ENCODE results near the gene PRTN3.
A peak's percentile ranks its signal among the peaks of the same experiment; 100 is the strongest.

PRTN3 gene

DNA sequence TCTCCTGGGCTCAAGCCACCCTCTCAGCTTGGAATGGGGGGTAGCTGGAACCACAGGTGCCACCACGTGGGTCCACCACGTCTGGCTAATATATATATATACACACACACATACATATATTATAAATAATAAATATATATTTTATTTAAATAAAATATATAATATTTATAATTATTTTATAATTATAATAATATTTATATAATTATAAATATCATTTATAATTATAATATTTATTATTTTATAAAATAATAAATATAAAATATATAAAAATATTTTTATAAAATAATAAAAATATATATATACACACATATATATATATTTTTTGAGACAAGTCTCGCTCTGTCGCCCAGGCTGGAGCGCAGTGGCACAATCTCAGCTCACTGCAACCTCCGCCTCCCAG is 13.8 kb downstream of the PRTN3 start:
- Histone ChIP-seq H3K36me3 (ENCODE audit: control insufficient read depth in 1 of 2, insufficient read depth in 2 of 2, low read length in 2 of 2) (no peaks in the 10 kb centered on the region), H3K4me3 (ENCODE audit: low read depth in 1 of 2, low read length in 2 of 2) (no peak overlapping the region), H3K27me3 (ENCODE audit: low read depth, low read length) (no peaks in the 10 kb centered on the region), H3K4me1 (ENCODE audit: control insufficient read depth in 1 of 2, insufficient read depth in 2 of 2, low read length in 2 of 2) (peaks cover 0 to 14% of the 10 kb centered on the region in 2 donors), H3K27ac (ENCODE audit: low read length) (no peak overlapping the region), H3K9me3 (ENCODE audit: control insufficient read depth in 1 of 2, low read length in 2 of 2) (no peaks in the 10 kb centered on the region)

DNA sequence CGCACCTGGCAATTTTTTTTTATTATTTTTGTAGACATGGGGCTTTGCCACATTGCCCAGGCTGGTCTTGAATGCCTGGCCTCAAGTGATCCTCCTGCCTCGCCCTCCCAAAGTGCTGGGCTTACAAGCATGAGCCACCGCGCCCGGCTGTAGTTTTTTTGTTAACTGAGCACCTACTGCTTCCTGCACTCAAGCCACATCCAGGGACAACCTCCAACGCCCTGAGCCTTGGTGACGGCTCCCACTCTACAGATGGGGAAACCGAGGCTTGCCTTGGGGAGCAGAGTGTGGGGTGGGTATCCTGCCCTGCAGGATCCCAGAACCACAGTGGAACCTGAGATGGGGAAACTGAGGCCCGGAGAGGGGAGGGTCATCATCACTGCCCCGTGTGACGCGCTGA is 14.3 kb downstream of the PRTN3 start:
- no peaks in the 10 kb centered on the region for H3K27me3 ChIP-seq (ENCODE audit: low read depth, low read length)
- H3K9me3 ChIP-seq (ENCODE audit: control insufficient read depth in 1 of 2, low read length in 2 of 2) = no peaks in the 10 kb centered on the region
- no peaks in the 10 kb centered on the region for H3K36me3 ChIP-seq (ENCODE audit: control insufficient read depth in 1 of 2, insufficient read depth in 2 of 2, low read length in 2 of 2)
- no peak overlapping the region for H3K27ac ChIP-seq (ENCODE audit: low read length)
- H3K4me3 ChIP-seq (ENCODE audit: low read depth in 1 of 2, low read length in 2 of 2) = no peak overlapping the region
- peaks cover 0 to 16% of the 10 kb centered on the region in 2 donors for H3K4me1 ChIP-seq (ENCODE audit: control insufficient read depth in 1 of 2, insufficient read depth in 2 of 2, low read length in 2 of 2)

DNA sequence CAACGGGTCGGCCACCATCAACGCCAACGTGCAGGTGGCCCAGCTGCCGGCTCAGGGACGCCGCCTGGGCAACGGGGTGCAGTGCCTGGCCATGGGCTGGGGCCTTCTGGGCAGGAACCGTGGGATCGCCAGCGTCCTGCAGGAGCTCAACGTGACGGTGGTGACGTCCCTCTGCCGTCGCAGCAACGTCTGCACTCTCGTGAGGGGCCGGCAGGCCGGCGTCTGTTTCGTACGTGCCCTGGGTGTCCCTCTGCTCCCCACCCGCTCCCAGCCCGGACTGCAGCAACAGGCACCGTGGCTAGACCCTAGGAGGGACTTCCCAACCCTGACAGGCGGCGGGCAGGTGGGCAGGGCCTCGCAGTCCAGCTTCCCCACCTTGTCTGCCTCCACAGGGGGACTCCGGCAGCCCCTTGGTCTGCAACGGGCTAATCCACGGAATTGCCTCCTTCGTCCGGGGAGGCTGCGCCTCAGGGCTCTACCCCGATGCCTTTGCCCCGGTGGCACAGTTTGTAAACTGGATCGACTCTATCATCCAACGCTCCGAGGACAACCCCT is 14.8 kb downstream of the PRTN3 start:
- H3K9me3 ChIP-seq (ENCODE audit: control insufficient read depth in 1 of 2, low read length in 2 of 2) = no peaks in the 10 kb centered on the region
- H3K4me1 ChIP-seq (ENCODE audit: control insufficient read depth in 1 of 2, insufficient read depth in 2 of 2, low read length in 2 of 2) = peaks cover 0 to 14% of the 10 kb centered on the region in 2 donors
- no peak overlapping the region for H3K4me3 ChIP-seq (ENCODE audit: low read depth in 1 of 2, low read length in 2 of 2)
- H3K36me3 ChIP-seq (ENCODE audit: control insufficient read depth in 1 of 2, insufficient read depth in 2 of 2, low read length in 2 of 2) = no peaks in the 10 kb centered on the region
- H3K27ac ChIP-seq (ENCODE audit: low read length) = no peak overlapping the region
- no peaks in the 10 kb centered on the region for H3K27me3 ChIP-seq (ENCODE audit: low read depth, low read length)

DNA sequence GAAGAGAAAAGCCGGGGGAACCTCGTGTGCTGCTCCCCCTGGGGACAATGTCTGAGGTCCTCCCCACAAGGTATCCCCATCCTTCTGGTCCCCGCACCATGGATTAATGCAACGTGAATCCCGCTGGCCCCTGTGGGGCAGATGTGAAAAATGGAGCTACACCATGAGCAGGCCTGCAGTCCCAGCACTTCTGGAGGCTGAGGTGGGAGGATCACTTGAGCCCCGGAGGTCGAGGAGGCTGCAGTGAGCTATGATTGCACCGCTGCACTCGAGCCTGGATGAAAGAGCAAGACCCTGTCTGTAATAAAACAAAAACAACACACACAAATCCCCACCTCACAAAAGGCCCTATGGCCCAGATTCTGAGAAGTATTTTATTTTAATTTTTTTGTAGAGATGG is 17.5 kb downstream of the PRTN3 start:
- Histone ChIP-seq H3K4me1 (ENCODE audit: control insufficient read depth in 1 of 2, insufficient read depth in 2 of 2, low read length in 2 of 2) (peaks cover 0 to 15% of the 10 kb centered on the region in 2 donors), H3K27me3 (ENCODE audit: low read depth, low read length) (no peaks in the 10 kb centered on the region), H3K4me3 (ENCODE audit: low read depth in 1 of 2, low read length in 2 of 2) (no peak overlapping the region), H3K36me3 (ENCODE audit: control insufficient read depth in 1 of 2, insufficient read depth in 2 of 2, low read length in 2 of 2) (no peaks in the 10 kb centered on the region), H3K27ac (ENCODE audit: low read length) (no peak overlapping the region), H3K9me3 (ENCODE audit: control insufficient read depth in 1 of 2, low read length in 2 of 2) (no peaks in the 10 kb centered on the region)

GRCh38 chr19:858868-859843 is 18.4 kb downstream of the PRTN3 start, which contains the start of gene CFD:
TSS of gene CFD (plus strand) at chr19:859664. CDS start at chr19:859690, 26 bp downstream.
- Histone ChIP-seq H3K9me3 (ENCODE audit: control insufficient read depth in 1 of 2, low read length in 2 of 2) (no peaks in the 10 kb centered on the region), H3K27ac (ENCODE audit: low read length) (no peak within 1 kb of the TSS), H3K4me3 (ENCODE audit: low read depth in 1 of 2, low read length in 2 of 2) (peak within 1 kb of the TSS; percentile 28 to 58), H3K4me1 (ENCODE audit: control insufficient read depth in 1 of 2, insufficient read depth in 2 of 2, low read length in 2 of 2) (peaks cover 0 to 15% of the 10 kb centered on the region in 2 donors), H3K36me3 (ENCODE audit: control insufficient read depth in 1 of 2, insufficient read depth in 2 of 2, low read length in 2 of 2) (no peaks in the 10 kb centered on the region), H3K27me3 (ENCODE audit: low read depth, low read length) (no peaks in the 10 kb centered on the region)

GRCh38 chr19:861141-861755 is 20.4 kb downstream of the PRTN3 start:
- Histone ChIP-seq H3K27ac (ENCODE audit: low read length) (no peak overlapping the region), H3K9me3 (ENCODE audit: control insufficient read depth in 1 of 2, low read length in 2 of 2) (no peaks in the 10 kb centered on the region), H3K4me3 (ENCODE audit: low read depth in 1 of 2, low read length in 2 of 2) (peak overlapping the region in 1 of 2 donors; percentile 58), H3K4me1 (ENCODE audit: control insufficient read depth in 1 of 2, insufficient read depth in 2 of 2, low read length in 2 of 2) (peaks cover 0 to 15% of the 10 kb centered on the region in 2 donors), H3K36me3 (ENCODE audit: control insufficient read depth in 1 of 2, insufficient read depth in 2 of 2, low read length in 2 of 2) (no peaks in the 10 kb centered on the region), H3K27me3 (ENCODE audit: low read depth, low read length) (no peaks in the 10 kb centered on the region)

GRCh38 chr19:861756-862580 is 21.2 kb downstream of the PRTN3 start:
- H3K36me3 ChIP-seq (ENCODE audit: control insufficient read depth in 1 of 2, insufficient read depth in 2 of 2, low read length in 2 of 2) = no peaks in the 10 kb centered on the region
- H3K9me3 ChIP-seq (ENCODE audit: control insufficient read depth in 1 of 2, low read length in 2 of 2) = no peaks in the 10 kb centered on the region
- peaks cover 0 to 15% of the 10 kb centered on the region in 2 donors for H3K4me1 ChIP-seq (ENCODE audit: control insufficient read depth in 1 of 2, insufficient read depth in 2 of 2, low read length in 2 of 2)
- no peaks in the 10 kb centered on the region for H3K27me3 ChIP-seq (ENCODE audit: low read depth, low read length)
- H3K4me3 ChIP-seq (ENCODE audit: low read depth in 1 of 2, low read length in 2 of 2) = peak overlapping the region in 1 of 2 donors; percentile 41
- H3K27ac ChIP-seq (ENCODE audit: low read length) = no peak overlapping the region

DNA sequence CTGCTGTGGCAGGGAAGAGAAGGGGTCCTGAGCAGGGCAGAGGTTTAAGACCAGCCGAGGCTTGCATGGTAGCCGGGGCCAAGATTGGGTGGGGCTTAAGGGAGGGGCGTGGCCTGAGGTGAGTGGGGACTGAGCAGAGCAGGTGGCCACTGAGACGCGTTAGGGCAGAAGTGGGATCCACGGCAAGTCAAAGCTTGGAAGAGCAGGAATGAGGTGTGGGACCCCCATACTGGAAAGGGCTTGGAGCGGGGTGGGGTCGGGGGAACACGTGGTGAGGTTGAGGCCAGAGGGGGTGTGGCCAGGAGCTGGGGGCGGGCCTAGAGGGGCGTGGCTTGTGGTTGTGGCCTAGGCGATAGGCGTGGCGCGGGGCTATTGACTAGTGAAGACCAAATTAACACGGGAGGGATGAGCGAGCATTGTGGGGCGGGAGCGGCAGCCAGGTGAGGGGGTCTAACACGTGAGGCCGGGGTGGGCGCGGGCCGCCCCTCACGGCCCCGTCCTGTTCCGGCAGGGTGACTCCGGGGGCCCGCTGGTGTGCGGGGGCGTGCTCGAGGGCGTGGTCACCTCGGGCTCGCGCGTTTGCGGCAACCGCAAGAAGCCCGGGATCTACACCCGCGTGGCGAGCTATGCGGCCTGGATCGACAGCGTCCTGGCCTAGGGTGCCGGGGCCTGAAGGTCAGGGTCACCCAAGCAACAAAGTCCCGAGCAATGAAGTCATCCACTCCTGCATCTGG is 21.9 kb downstream of the PRTN3 start:
- Histone ChIP-seq H3K9me3 (ENCODE audit: control insufficient read depth in 1 of 2, low read length in 2 of 2) (no peaks in the 10 kb centered on the region), H3K27ac (ENCODE audit: low read length) (no peak overlapping the region), H3K4me3 (ENCODE audit: low read depth in 1 of 2, low read length in 2 of 2) (no peak overlapping the region), H3K4me1 (ENCODE audit: control insufficient read depth in 1 of 2, insufficient read depth in 2 of 2, low read length in 2 of 2) (peaks cover 0 to 15% of the 10 kb centered on the region in 2 donors), H3K27me3 (ENCODE audit: low read depth, low read length) (no peaks in the 10 kb centered on the region), H3K36me3 (ENCODE audit: control insufficient read depth in 1 of 2, insufficient read depth in 2 of 2, low read length in 2 of 2) (peaks cover 1 to 3% of the 10 kb centered on the region in 2 donors)

DNA sequence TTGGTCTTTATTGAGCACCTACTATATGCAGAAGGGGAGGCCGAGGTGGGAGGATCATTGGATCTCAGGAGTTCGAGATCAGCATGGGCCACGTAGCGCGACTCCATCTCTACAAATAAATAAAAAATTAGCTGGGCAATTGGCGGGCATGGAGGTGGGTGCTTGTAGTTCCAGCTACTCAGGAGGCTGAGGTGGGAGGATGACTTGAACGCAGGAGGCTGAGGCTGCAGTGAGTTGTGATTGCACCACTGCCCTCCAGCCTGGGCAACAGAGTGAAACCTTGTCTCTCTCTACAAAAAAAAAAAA is 22.5 kb downstream of the PRTN3 start:
- no peak overlapping the region for H3K4me3 ChIP-seq (ENCODE audit: low read depth in 1 of 2, low read length in 2 of 2)
- no peaks in the 10 kb centered on the region for H3K9me3 ChIP-seq (ENCODE audit: control insufficient read depth in 1 of 2, low read length in 2 of 2)
- H3K27ac ChIP-seq (ENCODE audit: low read length) = no peak overlapping the region
- H3K4me1 ChIP-seq (ENCODE audit: control insufficient read depth in 1 of 2, insufficient read depth in 2 of 2, low read length in 2 of 2) = peaks cover 0 to 15% of the 10 kb centered on the region in 2 donors
- peaks cover 3 to 6% of the 10 kb centered on the region in 2 donors for H3K36me3 ChIP-seq (ENCODE audit: control insufficient read depth in 1 of 2, insufficient read depth in 2 of 2, low read length in 2 of 2)
- no peaks in the 10 kb centered on the region for H3K27me3 ChIP-seq (ENCODE audit: low read depth, low read length)

DNA sequence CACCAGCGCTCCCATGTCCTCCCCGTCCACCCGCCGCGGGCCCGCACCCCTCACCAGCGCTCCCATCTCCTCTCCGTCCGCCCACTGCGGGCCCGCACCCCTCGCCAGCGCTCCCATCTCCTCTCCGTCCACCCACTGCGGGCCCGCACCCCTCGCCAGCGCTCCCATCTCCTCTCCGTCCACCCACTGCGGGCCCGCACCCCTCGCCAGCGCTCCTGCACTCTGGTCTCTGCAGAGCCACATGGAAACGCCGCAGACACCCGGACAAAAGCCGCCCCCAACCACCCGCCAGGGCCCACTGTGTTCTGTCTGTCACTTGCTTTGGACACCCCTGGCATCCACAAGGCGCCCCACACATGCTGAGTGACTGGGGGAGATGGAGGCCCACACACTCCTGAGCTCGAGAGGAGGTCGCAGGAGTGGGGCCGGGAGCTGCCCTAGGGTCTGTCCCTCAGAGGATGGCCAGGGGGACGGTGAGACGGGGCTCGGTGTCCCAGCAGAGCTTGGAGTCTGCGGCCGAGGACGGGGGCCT is 26.0 kb downstream of the PRTN3 start:
- Histone ChIP-seq H3K27ac (ENCODE audit: low read length) (no peak overlapping the region), H3K36me3 (ENCODE audit: control insufficient read depth in 1 of 2, insufficient read depth in 2 of 2, low read length in 2 of 2) (peaks cover 3 to 14% of the 10 kb centered on the region in 2 donors), H3K4me1 (ENCODE audit: control insufficient read depth in 1 of 2, insufficient read depth in 2 of 2, low read length in 2 of 2) (peaks cover 0 to 31% of the 10 kb centered on the region in 2 donors), H3K4me3 (ENCODE audit: low read depth in 1 of 2, low read length in 2 of 2) (no peak overlapping the region), H3K9me3 (ENCODE audit: control insufficient read depth in 1 of 2, low read length in 2 of 2) (no peaks in the 10 kb centered on the region), H3K27me3 (ENCODE audit: low read depth, low read length) (no peaks in the 10 kb centered on the region)
